ENCODE measurements around the gene HOPX.

- TF ChIP-seq, protein P1, sequence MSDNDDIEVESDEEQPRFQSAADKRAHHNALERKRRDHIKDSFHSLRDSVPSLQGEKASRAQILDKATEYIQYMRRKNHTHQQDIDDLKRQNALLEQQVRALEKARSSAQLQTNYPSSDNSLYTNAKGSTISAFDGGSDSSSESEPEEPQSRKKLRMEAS (IDR thresholded peaks at IDR 0.05), result no peak
- TF ChIP-seq POLR2A (IDR thresholded peaks at IDR 0.05; ENCODE audit: low read length) (no peak), RFX5 (IDR thresholded peaks at IDR 0.05) (no peak), RCOR1 (IDR thresholded peaks at IDR 0.05; ENCODE audit: low read depth, low read length) (no peak), CEBPB (IDR thresholded peaks at IDR 0.05) (no peak), EP300 (IDR thresholded peaks at IDR 0.05) (no peak), PHF8 (IDR thresholded peaks at IDR 0.05; ENCODE audit: borderline replicate concordance, low read depth) (no peak), FOSB (CRISPR knock-in tag; IDR thresholded peaks at IDR 0.05) (no peak), SMC3 (IDR thresholded peaks at IDR 0.05) (no peak), JUNB (IDR thresholded peaks at IDR 0.05) (no peak), FOXS1 (CRISPR knock-in tag; IDR thresholded peaks at IDR 0.05) (no peak), JUN (IDR thresholded peaks at IDR 0.05) (no peak), KDM5A (IDR thresholded peaks at IDR 0.05) (no peak)
- TF ChIP-seq, protein P2, sequence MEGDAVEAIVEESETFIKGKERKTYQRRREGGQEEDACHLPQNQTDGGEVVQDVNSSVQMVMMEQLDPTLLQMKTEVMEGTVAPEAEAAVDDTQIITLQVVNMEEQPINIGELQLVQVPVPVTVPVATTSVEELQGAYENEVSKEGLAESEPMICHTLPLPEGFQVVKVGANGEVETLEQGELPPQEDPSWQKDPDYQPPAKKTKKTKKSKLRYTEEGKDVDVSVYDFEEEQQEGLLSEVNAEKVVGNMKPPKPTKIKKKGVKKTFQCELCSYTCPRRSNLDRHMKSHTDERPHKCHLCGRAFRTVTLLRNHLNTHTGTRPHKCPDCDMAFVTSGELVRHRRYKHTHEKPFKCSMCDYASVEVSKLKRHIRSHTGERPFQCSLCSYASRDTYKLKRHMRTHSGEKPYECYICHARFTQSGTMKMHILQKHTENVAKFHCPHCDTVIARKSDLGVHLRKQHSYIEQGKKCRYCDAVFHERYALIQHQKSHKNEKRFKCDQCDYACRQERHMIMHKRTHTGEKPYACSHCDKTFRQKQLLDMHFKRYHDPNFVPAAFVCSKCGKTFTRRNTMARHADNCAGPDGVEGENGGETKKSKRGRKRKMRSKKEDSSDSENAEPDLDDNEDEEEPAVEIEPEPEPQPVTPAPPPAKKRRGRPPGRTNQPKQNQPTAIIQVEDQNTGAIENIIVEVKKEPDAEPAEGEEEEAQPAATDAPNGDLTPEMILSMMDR (IDR thresholded peaks at IDR 0.05), result no peak
Observed at GRCh38 chr4:56665781-56666180, 15.3 kb downstream of the HOPX start.

Measured in A549 (cell line).